Fibroblast of the aortic adventitia (primary cell): ENCODE results near the gene HSD11B2. TPM values are rescaled to one million over a fixed set of nuclear protein-coding genes. Genes with fewer than 3 reads are reported as not detected.

Experiments
- DNase-seq: peaks from one replicate; pipeline ENCODE4 v3.0.0-alpha.2; 2010; ENCODE audit warnings: low read depth
- H3K4me3 ChIP-seq: 2 replicates; pipeline ENCODE4 v1.5.1; 2011; ENCODE audit warnings: low read depth, mild to moderate bottlenecking, control low read depth, low read length, moderate library complexity
- total RNA-seq: library from RNA; depleted of rRNA; stranded (reverse); fragments of >200 nt; gene quantifications from 2 replicates; pipeline ENCODE4 v1.2.3, GENCODE V29; 2012; ENCODE audit warnings: low replicate concordance
- TF ChIP-seq, protein P1 (sequence below): IDR thresholded peaks from 2 replicates; pipeline ENCODE4 v1.5.1; 2011; ENCODE audit warnings: mild to moderate bottlenecking, low read length, control low read depth, inconsistent platforms; ENCODE audit not compliant: insufficient read depth

Gene HSD11B2
- total RNA-seq, 1 donor, result not detected

GRCh38 chr16:67463059-67463458, 32.1 kb downstream of the HSD11B2 start:
- TF ChIP-seq, protein P1, sequence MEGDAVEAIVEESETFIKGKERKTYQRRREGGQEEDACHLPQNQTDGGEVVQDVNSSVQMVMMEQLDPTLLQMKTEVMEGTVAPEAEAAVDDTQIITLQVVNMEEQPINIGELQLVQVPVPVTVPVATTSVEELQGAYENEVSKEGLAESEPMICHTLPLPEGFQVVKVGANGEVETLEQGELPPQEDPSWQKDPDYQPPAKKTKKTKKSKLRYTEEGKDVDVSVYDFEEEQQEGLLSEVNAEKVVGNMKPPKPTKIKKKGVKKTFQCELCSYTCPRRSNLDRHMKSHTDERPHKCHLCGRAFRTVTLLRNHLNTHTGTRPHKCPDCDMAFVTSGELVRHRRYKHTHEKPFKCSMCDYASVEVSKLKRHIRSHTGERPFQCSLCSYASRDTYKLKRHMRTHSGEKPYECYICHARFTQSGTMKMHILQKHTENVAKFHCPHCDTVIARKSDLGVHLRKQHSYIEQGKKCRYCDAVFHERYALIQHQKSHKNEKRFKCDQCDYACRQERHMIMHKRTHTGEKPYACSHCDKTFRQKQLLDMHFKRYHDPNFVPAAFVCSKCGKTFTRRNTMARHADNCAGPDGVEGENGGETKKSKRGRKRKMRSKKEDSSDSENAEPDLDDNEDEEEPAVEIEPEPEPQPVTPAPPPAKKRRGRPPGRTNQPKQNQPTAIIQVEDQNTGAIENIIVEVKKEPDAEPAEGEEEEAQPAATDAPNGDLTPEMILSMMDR, result no peak
- no peak overlapping the region for H3K4me3 ChIP-seq
- DNase-seq, result no peak

- no peak overlapping the region for H3K4me3 ChIP-seq
- DNase-seq, result no peak
- TF ChIP-seq, protein P1, result no peak
Observed at GRCh38 chr16:67463691-67464090, 32.8 kb downstream of the HSD11B2 start.

- no peak for DNase-seq
- no peak overlapping the region for H3K4me3 ChIP-seq
- TF ChIP-seq, protein P1, result no peak
Observed at GRCh38 chr16:67464565-67464964, 33.6 kb downstream of the HSD11B2 start.

DNA sequence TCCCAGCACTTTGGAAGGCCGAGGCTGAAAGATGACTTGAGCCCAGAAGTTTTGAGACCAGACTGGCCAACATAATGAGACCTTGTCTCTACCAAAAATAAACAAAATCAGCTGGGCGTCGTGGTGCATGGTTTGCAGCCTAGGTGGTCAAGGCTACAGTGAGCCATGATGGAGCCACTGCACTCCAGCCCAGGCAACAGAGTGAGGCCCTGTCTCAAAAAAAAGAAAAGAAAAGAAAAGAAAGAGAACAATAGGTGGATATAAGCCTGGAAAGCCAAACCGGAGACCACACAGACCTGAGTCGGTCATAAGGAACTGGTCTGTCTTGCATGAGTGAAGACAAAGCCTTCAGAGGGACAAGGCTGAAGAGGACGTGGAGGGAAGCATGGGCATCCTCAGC, 35.7 kb downstream of the HSD11B2 start:
- DNase-seq, result no peak
- no peak overlapping the region for H3K4me3 ChIP-seq
- TF ChIP-seq, protein P1, result no peak

DNA sequence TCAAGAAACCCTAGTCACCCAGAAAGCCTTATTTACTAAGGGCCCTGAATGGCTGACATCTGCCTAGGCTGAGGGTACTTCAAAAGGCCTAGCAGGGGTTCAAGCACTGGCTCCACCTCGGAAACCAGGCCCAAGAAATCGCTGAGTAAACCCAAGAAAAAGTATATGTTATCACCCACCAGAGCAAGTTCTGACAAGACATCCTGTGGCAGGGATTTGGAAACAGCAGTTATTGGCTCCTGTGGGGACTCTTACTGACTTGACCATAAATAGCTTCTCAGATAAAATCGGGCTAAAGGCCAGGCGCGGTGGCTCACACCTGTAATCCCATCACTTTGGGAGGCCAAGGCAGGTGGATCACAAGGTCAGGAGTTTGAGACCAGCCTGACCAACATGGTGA, 37.8 kb downstream of the HSD11B2 start:
- H3K4me3 ChIP-seq, result no peak overlapping the region
- no peak for DNase-seq
- TF ChIP-seq, protein P1, result no peak

GRCh38 chr16:67470359-67470758, 39.4 kb downstream of the HSD11B2 start:
- DNase-seq, result no peak
- TF ChIP-seq, protein P1, result no peak
- no peak overlapping the region for H3K4me3 ChIP-seq

DNA sequence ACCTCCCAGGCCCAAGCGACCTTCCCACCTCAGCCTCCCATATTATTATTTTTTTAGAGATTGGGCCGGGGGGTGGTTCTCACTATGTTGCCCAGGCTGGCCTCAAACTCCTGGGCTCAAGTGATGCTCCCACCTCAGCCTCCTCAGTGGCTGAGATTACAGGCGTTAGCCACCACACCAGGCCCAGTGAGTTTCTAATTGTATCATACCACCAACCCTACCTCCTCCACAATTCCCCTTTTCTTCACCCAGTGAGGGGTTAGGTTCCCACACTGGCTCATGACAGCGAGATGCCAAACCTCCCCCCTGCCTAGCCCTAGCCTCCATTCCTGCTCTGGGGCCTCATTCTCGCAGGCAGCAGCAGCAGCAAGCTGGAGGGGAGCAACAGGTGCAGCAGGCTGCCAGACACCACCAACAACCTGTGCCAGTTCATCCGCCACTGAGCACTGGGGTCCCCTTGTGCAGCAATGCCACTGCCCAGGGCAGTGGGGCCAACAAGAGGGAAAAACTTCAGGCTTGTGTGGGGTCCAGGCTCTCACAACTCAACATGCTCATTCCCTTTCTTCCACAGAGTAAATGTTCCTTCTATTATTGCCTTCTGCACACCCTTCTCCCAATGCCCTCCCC, 41.0 kb downstream of the HSD11B2 start:
- TF ChIP-seq, protein P1, result no peak
- no peak overlapping the region for H3K4me3 ChIP-seq
- no peak for DNase-seq
